Sigmoid colon (tissue), 4 donors: ENCODE results near the gene BCO2.
"Not testable (repeated sequence)": the region's sequence is repeated elsewhere in the genome, so short reads cannot be mapped to it uniquely, and the experiment has no call there.

ENCODE experiments used
- EP300 ChIP-seq, 4 donors: sonication (generic); formaldehyde crosslinking; IDR thresholded peaks; one replicate each; pipeline ENCODE4 v1.6.1; 2017; ENCODE audit warnings: antibody characterized with exemption in 4 of 4
- POLR2A ChIP-seq, 2 donors: fragments of 450-650 bp; IDR thresholded peaks; one replicate each; pipeline ENCODE4 v1.6.1; 2016; ENCODE audit warnings: antibody characterized with exemption in 2 of 2, mild to moderate bottlenecking in 2 of 2, moderate library complexity in 2 of 2

DNA sequence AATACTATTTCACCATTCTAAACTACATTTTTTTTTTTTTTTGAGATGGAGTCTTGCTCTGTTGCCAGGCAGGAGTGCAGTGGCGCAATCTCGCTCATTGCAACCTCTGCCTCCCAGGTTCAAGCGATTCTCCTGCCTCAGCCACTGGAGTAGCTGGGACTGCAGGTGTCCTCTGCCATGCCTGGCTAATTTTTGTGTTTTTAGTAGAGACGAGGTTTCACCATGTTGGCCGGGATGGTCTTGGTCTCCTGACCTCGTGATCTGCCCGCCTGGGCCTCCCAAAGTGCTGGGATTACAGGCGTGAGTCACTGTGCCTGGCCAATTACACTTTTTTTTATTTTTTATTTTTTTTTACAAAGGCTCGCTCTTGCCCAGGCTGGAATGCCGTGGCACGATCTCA, 19.8 kb downstream of the BCO2 start:
- TF ChIP-seq POLR2A, EP300 (IDR thresholded peaks at IDR 0.05): not testable (repeated sequence)
